ENCODE results near the gene C3orf70. TPM values are rescaled to one million over a fixed set of nuclear protein-coding genes. Genes with fewer than 3 reads are reported as not detected.
A peak's percentile ranks its signal among the peaks of the same experiment; 100 is the strongest.

Gene C3orf70
- total RNA-seq, 1 experiment from 2014 or later, result not detected

DNA sequence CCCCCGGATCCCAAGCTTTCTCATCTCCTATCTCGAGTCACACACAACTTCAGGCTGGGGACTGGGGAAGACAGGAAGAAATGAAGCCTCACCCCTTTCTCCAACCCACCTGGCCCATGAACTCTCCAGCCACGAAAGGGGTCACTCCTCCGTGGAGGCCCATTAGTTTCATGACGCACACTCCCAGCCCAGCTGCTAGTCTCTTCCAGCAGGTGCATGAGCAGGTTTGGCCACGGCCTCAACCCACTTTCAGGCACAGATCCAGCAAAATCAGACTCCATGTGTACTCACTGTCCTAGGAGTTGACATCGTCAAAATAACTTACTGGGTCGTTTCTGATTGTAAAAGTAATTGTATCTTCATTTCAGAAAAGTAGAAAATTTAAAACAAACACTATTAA is 76.6 kb downstream of the C3orf70 start:
- no peaks in the 10 kb centered on the region for H3K27me3 ChIP-seq (ENCODE audit: low read length)
- H3K9ac ChIP-seq (ENCODE audit: low read length), result no peak overlapping the region
- H4K20me1 ChIP-seq (ENCODE audit: insufficient read depth, low read depth, low read length), result no peaks in the 10 kb centered on the region
- no peak for DNase-seq
- H3K4me1 ChIP-seq (ENCODE audit: low read length), result no peaks in the 10 kb centered on the region
- no peaks in the 10 kb centered on the region for H3K9me2 ChIP-seq (replicated peaks; ENCODE audit: insufficient read depth, low read length)
- H3K27ac ChIP-seq (ENCODE audit: low read length), result no peak overlapping the region
- H3K4me2 ChIP-seq (ENCODE audit: low read depth, low read length, poor library complexity, severe bottlenecking), result no peak overlapping the region
- H3K9me3 ChIP-seq (ENCODE audit: low read length), result no peaks in the 10 kb centered on the region
- no peaks in the 10 kb centered on the region for H3K36me3 ChIP-seq (ENCODE audit: insufficient read depth, low read length)
- H2AFZ ChIP-seq (ENCODE audit: low read length), result no peak overlapping the region
- no peaks in the 10 kb centered on the region for H3K79me2 ChIP-seq (ENCODE audit: low read length)
- no peak overlapping the region for H3K4me3 ChIP-seq (ENCODE audit: low read length)

DNA sequence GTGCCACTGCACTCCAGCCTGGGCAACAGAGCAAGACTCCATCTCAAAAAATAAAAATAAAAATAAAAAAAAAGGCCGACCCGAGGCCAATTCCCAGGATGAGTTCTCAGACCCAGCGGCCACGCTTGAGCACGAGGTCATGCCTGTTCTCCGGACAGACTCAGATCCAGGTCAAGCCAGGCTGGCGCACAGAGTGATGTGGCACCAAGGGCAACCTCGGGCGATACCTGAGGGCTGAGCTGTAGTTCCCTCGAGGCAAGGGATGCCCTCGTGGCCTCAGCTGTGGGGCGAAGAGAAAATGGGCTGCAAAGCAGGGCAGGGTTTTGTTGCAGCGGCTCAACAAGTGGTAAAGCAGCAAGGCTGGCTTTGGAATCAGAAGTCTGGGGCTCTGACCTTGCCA is 77.3 kb downstream of the C3orf70 start:
- Histone ChIP-seq H3K79me2 (ENCODE audit: low read length) (no peaks in the 10 kb centered on the region), H3K4me2 (ENCODE audit: low read depth, low read length, poor library complexity, severe bottlenecking) (no peak overlapping the region), H3K9me3 (ENCODE audit: low read length) (no peaks in the 10 kb centered on the region), H3K4me1 (ENCODE audit: low read length) (no peaks in the 10 kb centered on the region), H2AFZ (ENCODE audit: low read length) (no peak overlapping the region), H3K9me2 (replicated peaks; ENCODE audit: insufficient read depth, low read length) (no peaks in the 10 kb centered on the region), H3K27me3 (ENCODE audit: low read length) (no peaks in the 10 kb centered on the region), H3K4me3 (ENCODE audit: low read length) (no peak overlapping the region), H3K9ac (ENCODE audit: low read length) (no peak overlapping the region), H3K36me3 (ENCODE audit: insufficient read depth, low read length) (no peaks in the 10 kb centered on the region), H3K27ac (ENCODE audit: low read length) (no peak overlapping the region), H4K20me1 (ENCODE audit: insufficient read depth, low read depth, low read length) (no peaks in the 10 kb centered on the region)
- DNase-seq, result no peak

DNA sequence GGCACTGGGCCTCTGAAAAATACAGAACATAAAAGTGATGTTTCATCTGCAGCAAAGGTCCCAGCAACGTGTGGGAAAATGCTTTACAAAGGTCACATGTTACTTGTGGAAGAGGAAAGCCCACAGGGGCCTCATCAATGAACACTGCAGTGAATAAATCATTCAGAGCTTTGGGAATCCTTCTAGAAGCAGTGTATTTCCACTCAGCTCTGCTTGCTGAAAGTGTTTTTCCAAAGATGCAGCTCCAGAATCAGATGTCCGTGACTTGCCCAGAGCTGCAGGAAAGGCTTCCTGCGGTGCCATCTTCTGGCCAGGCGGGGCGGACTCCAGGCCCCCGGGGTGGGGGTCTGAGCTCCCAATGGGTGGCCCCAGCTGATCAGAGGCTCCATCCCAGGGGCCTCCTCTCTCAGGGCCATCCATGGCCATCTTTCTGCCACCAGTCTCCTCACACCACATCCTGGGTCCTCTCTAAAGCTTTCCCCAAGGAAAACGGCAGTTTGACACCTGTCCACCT is 81.5 kb downstream of the C3orf70 start:
- Histone ChIP-seq H3K4me3 (ENCODE audit: low read length) (no peak overlapping the region), H3K9ac (ENCODE audit: low read length) (no peak overlapping the region), H3K36me3 (ENCODE audit: insufficient read depth, low read length) (no peaks in the 10 kb centered on the region), H3K27me3 (ENCODE audit: low read length) (no peaks in the 10 kb centered on the region), H3K79me2 (ENCODE audit: low read length) (no peaks in the 10 kb centered on the region), H3K9me2 (replicated peaks; ENCODE audit: insufficient read depth, low read length) (no peaks in the 10 kb centered on the region), H3K4me2 (ENCODE audit: low read depth, low read length, poor library complexity, severe bottlenecking) (no peak overlapping the region), H3K27ac (ENCODE audit: low read length) (no peak overlapping the region), H3K9me3 (ENCODE audit: low read length) (no peaks in the 10 kb centered on the region), H3K4me1 (ENCODE audit: low read length) (no peaks in the 10 kb centered on the region), H2AFZ (ENCODE audit: low read length) (no peak overlapping the region), H4K20me1 (ENCODE audit: insufficient read depth, low read depth, low read length) (no peaks in the 10 kb centered on the region)
- no peak for DNase-seq

DNA sequence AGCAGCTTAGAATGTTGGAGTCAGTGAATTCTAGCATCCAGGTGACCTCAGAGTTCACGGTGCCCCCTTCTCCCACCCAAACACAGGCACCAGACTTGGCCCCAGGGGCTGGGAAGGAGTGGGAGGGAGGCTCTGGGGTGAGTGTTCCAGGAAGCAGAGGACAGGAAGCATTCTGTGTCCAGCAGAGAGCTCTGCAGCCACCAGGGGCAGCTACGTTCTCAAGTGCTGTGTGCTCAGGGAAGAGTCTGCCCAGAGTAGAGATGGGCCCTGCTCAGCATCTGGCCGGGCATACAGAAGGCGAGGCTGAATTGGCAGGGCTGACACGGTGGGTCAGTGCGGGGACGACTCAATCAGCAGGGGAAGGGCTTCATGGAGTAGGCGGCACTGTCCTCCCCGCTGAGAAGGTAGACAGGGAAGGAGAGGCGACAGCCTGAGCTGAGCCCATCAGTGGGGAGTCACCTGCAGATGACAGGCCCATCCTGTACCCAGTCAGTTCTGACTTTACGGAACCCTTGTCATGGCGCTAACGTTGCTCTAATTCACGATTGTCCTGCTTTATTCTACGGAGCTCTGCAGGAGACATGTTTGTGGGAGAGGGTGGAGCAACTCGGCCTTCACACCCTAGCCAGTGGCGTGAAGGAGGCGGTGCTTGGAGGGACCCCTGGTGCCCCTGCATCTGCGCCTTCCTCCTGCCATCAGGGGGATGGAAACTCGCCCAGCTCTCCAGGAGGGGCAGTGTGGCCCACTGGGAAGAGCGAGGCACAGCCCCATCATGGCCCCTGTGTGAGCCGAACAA is 82.2 kb downstream of the C3orf70 start:
- Histone ChIP-seq H3K79me2 (ENCODE audit: low read length) (no peaks in the 10 kb centered on the region), H3K9me2 (replicated peaks; ENCODE audit: insufficient read depth, low read length) (no peaks in the 10 kb centered on the region), H3K4me2 (ENCODE audit: low read depth, low read length, poor library complexity, severe bottlenecking) (no peak overlapping the region), H4K20me1 (ENCODE audit: insufficient read depth, low read depth, low read length) (no peaks in the 10 kb centered on the region), H3K4me3 (ENCODE audit: low read length) (no peak overlapping the region), H3K9ac (ENCODE audit: low read length) (no peak overlapping the region), H2AFZ (ENCODE audit: low read length) (no peak overlapping the region), H3K9me3 (ENCODE audit: low read length) (no peaks in the 10 kb centered on the region), H3K4me1 (ENCODE audit: low read length) (no peaks in the 10 kb centered on the region), H3K36me3 (ENCODE audit: insufficient read depth, low read length) (no peaks in the 10 kb centered on the region), H3K27me3 (ENCODE audit: low read length) (no peaks in the 10 kb centered on the region), H3K27ac (ENCODE audit: low read length) (no peak overlapping the region)
- no peak for DNase-seq

DNA sequence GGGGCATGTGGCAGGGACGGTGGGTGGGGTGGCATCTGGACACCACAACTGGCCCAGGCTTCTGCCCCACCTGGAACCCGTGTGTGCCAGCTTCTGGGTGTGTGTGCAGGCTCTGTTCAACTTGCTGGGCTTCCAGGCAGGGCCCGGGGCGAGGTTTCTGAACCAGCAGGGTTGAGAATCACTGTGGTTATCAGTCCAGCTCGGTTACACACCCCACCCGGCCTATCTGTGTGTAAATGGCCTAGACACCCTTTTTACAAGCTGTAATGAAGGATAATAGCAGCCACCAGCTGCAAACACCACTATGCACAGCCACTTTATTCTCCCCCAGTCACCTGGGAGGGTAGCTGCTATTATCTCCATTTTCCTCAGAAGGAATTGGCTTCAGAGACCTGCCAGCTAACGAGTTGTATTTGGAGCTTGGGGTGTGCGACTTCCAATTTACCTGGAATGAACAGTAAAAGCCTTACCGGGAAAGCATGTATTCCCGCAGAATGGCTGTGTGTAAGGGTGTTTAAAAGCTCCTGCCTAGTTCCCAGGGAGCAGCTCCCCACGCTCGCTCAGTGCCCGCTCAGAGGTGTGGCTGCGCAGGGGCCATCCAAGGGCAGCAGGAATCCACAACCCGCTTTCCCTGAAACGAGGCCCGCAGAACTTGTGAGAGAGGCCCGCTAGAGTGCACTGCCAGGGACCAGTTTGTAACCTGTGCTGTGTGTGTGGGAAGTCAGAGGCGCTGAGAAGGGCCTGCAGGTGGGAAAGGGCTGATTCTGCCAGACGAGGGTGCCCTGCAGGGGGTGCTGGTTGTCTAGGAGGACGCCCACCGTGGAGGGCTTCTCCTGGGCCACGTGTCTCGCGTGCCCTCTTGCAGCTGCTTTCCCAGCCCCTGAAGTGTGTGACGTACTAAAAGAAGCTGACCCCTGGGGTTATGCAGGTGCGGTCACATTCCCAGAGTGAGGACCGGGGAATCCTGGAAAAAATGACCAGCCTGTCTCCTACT is 83.5 kb downstream of the C3orf70 start:
- Histone ChIP-seq H3K9me3 (ENCODE audit: low read length) (no peaks in the 10 kb centered on the region), H4K20me1 (ENCODE audit: insufficient read depth, low read depth, low read length) (no peaks in the 10 kb centered on the region), H3K27ac (ENCODE audit: low read length) (no peak overlapping the region), H3K27me3 (ENCODE audit: low read length) (no peaks in the 10 kb centered on the region), H3K79me2 (ENCODE audit: low read length) (no peaks in the 10 kb centered on the region), H3K36me3 (ENCODE audit: insufficient read depth, low read length) (no peaks in the 10 kb centered on the region), H3K9me2 (replicated peaks; ENCODE audit: insufficient read depth, low read length) (no peaks in the 10 kb centered on the region), H3K4me1 (ENCODE audit: low read length) (no peaks in the 10 kb centered on the region), H3K4me2 (ENCODE audit: low read depth, low read length, poor library complexity, severe bottlenecking) (no peak overlapping the region), H3K9ac (ENCODE audit: low read length) (no peak overlapping the region), H2AFZ (ENCODE audit: low read length) (no peak overlapping the region), H3K4me3 (ENCODE audit: low read length) (no peak overlapping the region)
- DNase-seq, result peak; percentile 70

GRCh38 chr3:185067173-185067572 is 85.7 kb downstream of the C3orf70 start:
- H3K36me3 ChIP-seq (ENCODE audit: insufficient read depth, low read length), result no peaks in the 10 kb centered on the region
- no peak overlapping the region for H3K9ac ChIP-seq (ENCODE audit: low read length)
- no peaks in the 10 kb centered on the region for H3K9me2 ChIP-seq (replicated peaks; ENCODE audit: insufficient read depth, low read length)
- no peaks in the 10 kb centered on the region for H3K9me3 ChIP-seq (ENCODE audit: low read length)
- no peak overlapping the region for H3K4me3 ChIP-seq (ENCODE audit: low read length)
- no peaks in the 10 kb centered on the region for H3K79me2 ChIP-seq (ENCODE audit: low read length)
- H4K20me1 ChIP-seq (ENCODE audit: insufficient read depth, low read depth, low read length), result no peaks in the 10 kb centered on the region
- no peak overlapping the region for H2AFZ ChIP-seq (ENCODE audit: low read length)
- no peak overlapping the region for H3K27ac ChIP-seq (ENCODE audit: low read length)
- no peak overlapping the region for H3K4me2 ChIP-seq (ENCODE audit: low read depth, low read length, poor library complexity, severe bottlenecking)
- H3K4me1 ChIP-seq (ENCODE audit: low read length), result no peaks in the 10 kb centered on the region
- DNase-seq, result no peak
- H3K27me3 ChIP-seq (ENCODE audit: low read length), result no peaks in the 10 kb centered on the region

DNA sequence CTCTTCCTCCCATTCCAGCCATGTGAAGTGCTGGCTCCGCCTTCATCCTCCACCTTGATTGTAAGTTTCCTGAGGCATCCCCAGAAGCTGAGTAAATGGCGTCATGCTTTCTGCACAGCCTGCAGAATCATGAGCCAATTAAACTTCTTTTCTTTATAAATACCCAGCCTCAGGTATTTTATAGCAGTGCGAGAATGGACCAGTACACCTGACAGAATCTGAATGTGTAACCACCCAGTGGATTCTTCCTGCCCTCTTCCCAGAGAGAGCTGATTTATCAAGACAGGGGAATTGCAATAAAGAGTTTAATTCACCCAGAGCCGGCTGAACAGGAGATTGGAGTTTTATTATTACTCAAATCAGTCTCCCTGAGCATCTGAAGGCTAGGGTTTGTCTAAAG is 86.6 kb downstream of the C3orf70 start:
- no peaks in the 10 kb centered on the region for H4K20me1 ChIP-seq (ENCODE audit: insufficient read depth, low read depth, low read length)
- no peak overlapping the region for H2AFZ ChIP-seq (ENCODE audit: low read length)
- H3K4me3 ChIP-seq (ENCODE audit: low read length), result no peak overlapping the region
- no peak for DNase-seq
- H3K27me3 ChIP-seq (ENCODE audit: low read length), result no peaks in the 10 kb centered on the region
- H3K36me3 ChIP-seq (ENCODE audit: insufficient read depth, low read length), result no peaks in the 10 kb centered on the region
- no peak overlapping the region for H3K4me2 ChIP-seq (ENCODE audit: low read depth, low read length, poor library complexity, severe bottlenecking)
- no peaks in the 10 kb centered on the region for H3K9me2 ChIP-seq (replicated peaks; ENCODE audit: insufficient read depth, low read length)
- H3K9ac ChIP-seq (ENCODE audit: low read length), result no peak overlapping the region
- no peaks in the 10 kb centered on the region for H3K4me1 ChIP-seq (ENCODE audit: low read length)
- H3K27ac ChIP-seq (ENCODE audit: low read length), result no peak overlapping the region
- no peaks in the 10 kb centered on the region for H3K9me3 ChIP-seq (ENCODE audit: low read length)
- no peaks in the 10 kb centered on the region for H3K79me2 ChIP-seq (ENCODE audit: low read length)

DNA sequence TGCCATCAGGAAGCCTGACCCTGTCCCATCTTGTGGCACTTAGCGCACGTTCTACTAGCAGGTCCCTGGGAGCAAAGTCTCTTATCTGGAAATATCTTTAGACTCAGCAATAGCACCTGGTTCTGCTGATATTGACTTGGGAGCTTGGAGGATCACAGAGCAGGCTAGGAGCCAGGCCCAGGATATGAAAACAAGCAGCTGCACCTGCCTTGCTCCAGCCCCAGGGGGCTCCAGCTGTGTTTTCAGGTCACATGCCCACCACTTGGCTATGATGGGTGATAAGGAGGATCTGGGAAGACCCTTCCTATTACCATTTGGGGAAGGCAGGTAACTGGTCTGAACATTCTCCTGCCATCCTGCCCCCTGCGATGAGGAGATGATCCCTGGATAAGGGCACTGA is 87.8 kb downstream of the C3orf70 start:
- Histone ChIP-seq H3K36me3 (ENCODE audit: insufficient read depth, low read length) (no peaks in the 10 kb centered on the region), H3K27me3 (ENCODE audit: low read length) (no peaks in the 10 kb centered on the region), H3K4me1 (ENCODE audit: low read length) (no peaks in the 10 kb centered on the region), H4K20me1 (ENCODE audit: insufficient read depth, low read depth, low read length) (no peaks in the 10 kb centered on the region), H3K9me2 (replicated peaks; ENCODE audit: insufficient read depth, low read length) (no peaks in the 10 kb centered on the region), H3K27ac (ENCODE audit: low read length) (no peak overlapping the region), H2AFZ (ENCODE audit: low read length) (no peak overlapping the region), H3K4me3 (ENCODE audit: low read length) (no peak overlapping the region), H3K4me2 (ENCODE audit: low read depth, low read length, poor library complexity, severe bottlenecking) (no peak overlapping the region), H3K9ac (ENCODE audit: low read length) (no peak overlapping the region), H3K79me2 (ENCODE audit: low read length) (no peaks in the 10 kb centered on the region), H3K9me3 (ENCODE audit: low read length) (no peaks in the 10 kb centered on the region)
- no peak for DNase-seq

Data from Karpas-422 (cell line).